ENCODE data around the gene POU3F3.

GRCh38 chr2:104856086-104856972, 2.4 kb downstream of the POU3F3 start:
- no peak for TF ChIP-seq POLR2A (IDR thresholded peaks at IDR 0.05; ENCODE audit: extremely low read depth, insufficient read length)
- TF ChIP-seq, protein P1, sequence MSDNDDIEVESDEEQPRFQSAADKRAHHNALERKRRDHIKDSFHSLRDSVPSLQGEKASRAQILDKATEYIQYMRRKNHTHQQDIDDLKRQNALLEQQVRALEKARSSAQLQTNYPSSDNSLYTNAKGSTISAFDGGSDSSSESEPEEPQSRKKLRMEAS (IDR thresholded peaks at IDR 0.05; ENCODE audit: low read depth, low read length): no peak
- TF ChIP-seq, protein P2, sequence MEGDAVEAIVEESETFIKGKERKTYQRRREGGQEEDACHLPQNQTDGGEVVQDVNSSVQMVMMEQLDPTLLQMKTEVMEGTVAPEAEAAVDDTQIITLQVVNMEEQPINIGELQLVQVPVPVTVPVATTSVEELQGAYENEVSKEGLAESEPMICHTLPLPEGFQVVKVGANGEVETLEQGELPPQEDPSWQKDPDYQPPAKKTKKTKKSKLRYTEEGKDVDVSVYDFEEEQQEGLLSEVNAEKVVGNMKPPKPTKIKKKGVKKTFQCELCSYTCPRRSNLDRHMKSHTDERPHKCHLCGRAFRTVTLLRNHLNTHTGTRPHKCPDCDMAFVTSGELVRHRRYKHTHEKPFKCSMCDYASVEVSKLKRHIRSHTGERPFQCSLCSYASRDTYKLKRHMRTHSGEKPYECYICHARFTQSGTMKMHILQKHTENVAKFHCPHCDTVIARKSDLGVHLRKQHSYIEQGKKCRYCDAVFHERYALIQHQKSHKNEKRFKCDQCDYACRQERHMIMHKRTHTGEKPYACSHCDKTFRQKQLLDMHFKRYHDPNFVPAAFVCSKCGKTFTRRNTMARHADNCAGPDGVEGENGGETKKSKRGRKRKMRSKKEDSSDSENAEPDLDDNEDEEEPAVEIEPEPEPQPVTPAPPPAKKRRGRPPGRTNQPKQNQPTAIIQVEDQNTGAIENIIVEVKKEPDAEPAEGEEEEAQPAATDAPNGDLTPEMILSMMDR (IDR thresholded peaks at IDR 0.05; ENCODE audit: low read depth, low read length): no peak
- no peak for TF ChIP-seq MYC (IDR thresholded peaks at IDR 0.05; ENCODE audit: low read depth, low read length)
